Loucy (cell line): Measurements from ENCODE around the gene INSYN2B.

Experiments used
- CTCF ChIP-seq: fragments of 200-600 bp; sonication (generic); conservative IDR thresholded peaks from 2 replicates; pipeline ENCODE4 v1.5.1; 2014; ENCODE audit warnings: mild to moderate bottlenecking, antibody characterized with exemption, low read length
- EZH2phosphoT487 ChIP-seq: fragments of 200-600 bp; IDR thresholded peaks from 2 replicates; pipeline ENCODE4 v1.6.1; 2018; ENCODE audit warnings: antibody characterized with exemption, mild to moderate bottlenecking, moderate library complexity, borderline replicate concordance

- TF ChIP-seq CTCF: no peak
- no peak for TF ChIP-seq EZH2phosphoT487
These were observed 424 bp downstream of the INSYN2B start for GRCh38 chr5:169979871-169980270.
